HCT116 (cell line): Measurements from ENCODE around the gene ITPR1. TPM values are rescaled to one million over a fixed set of nuclear protein-coding genes. Genes with fewer than 3 reads are reported as not detected.

Experiments used
- ATAC-seq: fragments of 200-7000 bp; cut with Tn5 transposase; 2 replicates; pipeline ENCODE4 v1.9.1; 2020; ENCODE audit warnings: mild to moderate bottlenecking, moderate library complexity
- BruUV-seq: library from RNA; stranded (reverse); fragments of 400-500 nt; replicated peaks from 2 replicates; lab custom pipeline; 2021; lab: Mats Ljungman, UMichigan
- CTCF ChIA-PET: fragments of 300-600 bp; sonication (Branson Sonifier 250); formaldehyde crosslinking; loops from one replicate; lab custom pipeline; 2021; ENCODE audit warnings: antibody characterized with exemption; lab: Charles Lee
- POLR2A ChIA-PET: fragments of 300-600, 350-600 bp; sonication (Branson Sonifier 250); formaldehyde crosslinking; loops from one replicate; lab custom pipeline; 2021; ENCODE audit warnings: antibody characterized with exemption; lab: Charles Lee
- RAD21 ChIA-PET, 2 experiments: fragments of 300-600 bp; sonication (Branson Sonifier 250); formaldehyde crosslinking; loops; one replicate each; lab custom pipeline; 2023; ENCODE audit warnings: low total read pairs in 2 of 2; ENCODE audit not compliant: uncharacterized antibody in 2 of 2, unreplicated experiment in 2 of 2, low non-redundant PET in 1 of 2; lab: Charles Lee
- DNase-seq: peaks from one replicate; pipeline ENCODE4 v3.0.0-alpha.2; 2010; ENCODE audit warnings: low read depth, low spot score
- H2AFZ ChIP-seq: fragments of 200-600 bp; shearing (Covaris generic), sonication (generic); 2 replicates; pipeline ENCODE4 v1.6.1; 2017; ENCODE audit warnings: low read depth, mixed run types, mixed read lengths, antibody characterized with exemption, low read length; ENCODE audit not compliant: poor library complexity, severe bottlenecking
- H3K27ac ChIP-seq: 2 replicates; pipeline ENCODE4 v1.5.1; 2012; ENCODE audit warnings: low read depth, low read length
- H3K27me3 ChIP-seq: fragments of 200-600 bp; sonication (generic); 2 replicates; pipeline ENCODE4 v1.6.1; 2016; ENCODE audit warnings: mixed run types, low read length, mixed read lengths; ENCODE audit not compliant: insufficient read depth
- H3K36me3 ChIP-seq, 2 experiments: fragments of 200-500 bp in 1 of 2; fragments of 200-600 bp in 1 of 2; sonication (Bioruptor generic) in 1 of 2; sonication (generic) in 1 of 2; 2 replicates each; pipeline versions ENCODE4 v1.5.1 to v1.6.1; 2014 to 2016; ENCODE audit warnings: low read length in 2 of 2, inconsistent platforms in 1 of 2, mixed read lengths in 1 of 2, mixed run types in 1 of 2; ENCODE audit not compliant: insufficient read depth in 2 of 2, control insufficient read depth in 1 of 2
- H3K4me1 ChIP-seq, 2 experiments: fragments of 200-600 bp in 1 of 2; sonication (generic) in 1 of 2; 2 replicates each; pipeline versions ENCODE4 v1.5.1 to v1.6.1; 2012 to 2017; ENCODE audit warnings: low read length in 2 of 2, inconsistent platforms in 1 of 2, mild to moderate bottlenecking in 1 of 2, mixed read lengths in 1 of 2, mixed run types in 1 of 2, moderate library complexity in 1 of 2; ENCODE audit not compliant: insufficient read depth in 2 of 2, control insufficient read depth in 1 of 2
- H3K4me2 ChIP-seq: fragments of 200-600 bp; sonication (generic); 2 replicates; pipeline ENCODE4 v1.6.1; 2017; ENCODE audit warnings: mixed run types, low read length, mixed read lengths
- H3K4me3 ChIP-seq, 2 experiments: fragments of 200-600 bp in 1 of 2; sonication (generic) in 1 of 2; replicated peaks in 1 of 2; 2 replicates each; pipeline ENCODE4 v1.5.1; 2011 to 2016; ENCODE audit warnings: low read length in 2 of 2, control low read depth in 1 of 2, low read depth in 1 of 2, mild to moderate bottlenecking in 1 of 2, mixed read lengths in 1 of 2, mixed run types in 1 of 2
- H3K79me2 ChIP-seq: fragments of 200-600 bp; sonication (generic); 2 replicates; pipeline ENCODE4 v1.6.1; 2017; ENCODE audit warnings: mild to moderate bottlenecking, mixed run types, low read length, moderate library complexity, mixed read lengths; ENCODE audit not compliant: insufficient read depth
- H3K9ac ChIP-seq: fragments of 200-600 bp; sonication (generic); 2 replicates; pipeline ENCODE4 v1.6.1; 2016; ENCODE audit warnings: low read length, mixed read lengths
- H3K9me2 ChIP-seq: fragments of 200-600 bp; sonication (generic), shearing (Covaris generic); 2 replicates; pipeline ENCODE4 v1.6.1; 2017; ENCODE audit warnings: mixed run types, mild to moderate bottlenecking, moderate library complexity; ENCODE audit not compliant: insufficient read depth
- H3K9me3 ChIP-seq, 2 experiments: fragments of 200-500 bp in 1 of 2; fragments of 200-600 bp in 1 of 2; sonication (Bioruptor generic) in 1 of 2; sonication (generic) in 1 of 2; 2 replicates each; pipeline ENCODE4 v1.6.1; 2014 to 2017; ENCODE audit warnings: low read length in 2 of 2, mixed read lengths in 2 of 2, inconsistent platforms in 1 of 2, low read depth in 1 of 2, mild to moderate bottlenecking in 1 of 2, mixed run types in 1 of 2, moderate library complexity in 1 of 2; ENCODE audit not compliant: control insufficient read depth in 1 of 2, insufficient read depth in 1 of 2
- H4K20me1 ChIP-seq: fragments of 200-600 bp; sonication (generic), shearing (Covaris generic); 2 replicates; pipeline ENCODE4 v1.6.1; 2017; ENCODE audit warnings: mixed run types, mild to moderate bottlenecking, moderate library complexity; ENCODE audit not compliant: insufficient read depth
- ATF3 ChIP-seq: IDR thresholded peaks from 2 replicates; pipeline ENCODE4 v1.6.1; 2012
- EGR1 ChIP-seq: IDR thresholded peaks from 2 replicates; pipeline ENCODE4 v1.6.1; 2012; ENCODE audit warnings: low read depth
- ELF1 ChIP-seq: IDR thresholded peaks from 2 replicates; pipeline ENCODE4 v1.6.1; 2012; ENCODE audit warnings: low read depth, borderline replicate concordance
- EZH2 ChIP-seq: fragments of 200-600 bp; sonication (generic); IDR thresholded peaks from 2 replicates; pipeline ENCODE4 v1.6.1; 2017; ENCODE audit warnings: antibody characterized with exemption, mixed run types
- FOSL1 ChIP-seq: IDR thresholded peaks from 2 replicates; pipeline ENCODE4 v1.6.1; 2012; ENCODE audit warnings: low read depth
- POLR2A ChIP-seq: IDR thresholded peaks from 2 replicates; pipeline ENCODE4 v1.7.0; 2011; ENCODE audit warnings: borderline replicate concordance; ENCODE audit not compliant: insufficient read depth, insufficient read length; ENCODE audit errors: extremely low read depth
- RAD21 ChIP-seq: IDR thresholded peaks from 2 replicates; pipeline ENCODE4 v1.6.1; 2012; ENCODE audit warnings: low read depth, mild to moderate bottlenecking
- REST ChIP-seq: IDR thresholded peaks from 2 replicates; pipeline ENCODE4 v1.6.1; 2012; ENCODE audit warnings: low read depth
- SIN3A ChIP-seq: IDR thresholded peaks from 2 replicates; pipeline ENCODE4 v1.6.1; 2012; ENCODE audit warnings: low read depth
- YY1 ChIP-seq: IDR thresholded peaks from 2 replicates; pipeline ENCODE4 v1.6.1; 2011; ENCODE audit warnings: low read length, low read depth, moderate library complexity, mild to moderate bottlenecking; ENCODE audit not compliant: insufficient replicate concordance; ENCODE audit errors: extremely low read depth
- ZNF274 ChIP-seq: fragments of 200-500 bp; sonication (Bioruptor generic); IDR thresholded peaks from 2 replicates; pipeline ENCODE4 v1.6.1; 2014; ENCODE audit warnings: mild to moderate bottlenecking, low read depth, low read length, inconsistent platforms
- intact Hi-C: fragments of 100-400 bp; cut with micrococcal nuclease; formaldehyde crosslinking; loops from 2 replicates; pipeline ENCODE4 v1.10.0; 2022
- total RNA-seq: library from RNA; stranded (reverse); gene quantifications from one replicate; pipeline ENCODE4 v1.2.1, GENCODE V29; 2021; ENCODE audit not compliant: unreplicated experiment
- TF ChIP-seq, protein P1 (sequence below): IDR thresholded peaks from 2 replicates; pipeline ENCODE4 v1.6.1; 2011; ENCODE audit warnings: mild to moderate bottlenecking, low read length, moderate library complexity; ENCODE audit not compliant: insufficient replicate concordance; ENCODE audit errors: extremely low read depth

Gene ITPR1
- total RNA-seq, 1 experiment from 2014 or later, result 9.2 TPM

DNA sequence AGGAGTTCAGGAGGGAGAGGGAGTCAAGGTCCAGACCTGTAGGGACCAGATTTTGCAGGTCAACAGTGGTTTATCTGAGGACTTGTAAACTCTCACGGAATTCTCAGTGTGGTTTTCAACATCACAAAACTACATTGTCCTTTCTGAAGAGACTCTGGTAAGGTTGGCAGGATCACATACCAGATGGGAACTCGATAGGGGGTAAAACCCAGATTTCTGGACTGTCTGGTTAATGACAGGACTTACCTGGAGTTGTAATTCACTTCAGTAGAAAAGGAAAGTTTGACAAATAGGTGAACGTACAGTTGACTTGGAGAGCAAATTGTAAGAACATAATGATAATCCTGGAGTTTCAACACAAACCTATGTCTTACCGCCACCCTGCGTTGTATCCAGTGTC is 5.3 kb downstream of the ITPR1 start (continued):
- TF ChIP-seq REST, result no peak
- TF ChIP-seq FOSL1, result no peak
- no peak for TF ChIP-seq EZH2
- no peak for TF ChIP-seq YY1
- TF ChIP-seq ZNF274, result no peak
- TF ChIP-seq EGR1, result no peak
- TF ChIP-seq POLR2A, result no peak
- TF ChIP-seq SIN3A, result no peak
- no peak for TF ChIP-seq RAD21
- TF ChIP-seq ELF1, result no peak
- no peak for TF ChIP-seq ATF3

DNA sequence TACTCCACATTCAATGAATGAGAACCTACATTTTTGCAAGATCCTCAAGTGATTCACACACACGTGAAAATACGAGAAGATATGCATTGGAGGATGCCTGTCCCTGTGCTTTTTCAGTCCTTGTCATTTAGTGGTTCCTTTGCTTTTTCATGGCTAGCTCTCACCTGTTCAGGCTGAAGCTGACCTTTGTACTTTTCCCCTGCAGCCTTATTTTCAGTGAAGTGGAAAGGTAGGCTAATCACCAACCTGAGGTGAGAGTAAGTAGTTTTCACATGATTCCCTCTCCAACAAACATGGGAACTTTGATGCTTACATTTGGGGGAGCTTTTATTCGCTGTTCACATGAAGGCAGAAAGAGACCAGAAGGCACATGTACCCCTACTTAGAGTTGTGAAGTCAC is 8.3 kb downstream of the ITPR1 start:
- Histone ChIP-seq H3K4me1 (no peaks in the 10 kb centered on the region), H3K9me2 (no peaks in the 10 kb centered on the region), H3K9me3 (no peaks in the 10 kb centered on the region), H3K4me2 (no peak overlapping the region), H4K20me1 (no peaks in the 10 kb centered on the region), H3K79me2 (no peaks in the 10 kb centered on the region), H3K36me3 (no peaks in the 10 kb centered on the region), H3K27ac (no peak overlapping the region), H2AFZ (no peak overlapping the region), H3K9ac (no peak overlapping the region), H3K4me3 (no peak overlapping the region), H3K27me3 (no peaks in the 10 kb centered on the region)
- DNase-seq, result no peak
- BruUV-seq, result no TSS peak
- intact Hi-C loops, result no loop called here
- no peak for ATAC-seq
- ChIA-PET POLR2A (interaction anchor here (1.3 kb wide), 1 partner anchor 8 kb away, joined by 4 read pairs; the partner anchor contains the start of gene ITPR1), CTCF (no interaction called here), RAD21 (no interaction called here)
- TF ChIP-seq SIN3A, result no peak
- TF ChIP-seq YY1, result no peak
- no peak for TF ChIP-seq EZH2
- TF ChIP-seq, protein P1, sequence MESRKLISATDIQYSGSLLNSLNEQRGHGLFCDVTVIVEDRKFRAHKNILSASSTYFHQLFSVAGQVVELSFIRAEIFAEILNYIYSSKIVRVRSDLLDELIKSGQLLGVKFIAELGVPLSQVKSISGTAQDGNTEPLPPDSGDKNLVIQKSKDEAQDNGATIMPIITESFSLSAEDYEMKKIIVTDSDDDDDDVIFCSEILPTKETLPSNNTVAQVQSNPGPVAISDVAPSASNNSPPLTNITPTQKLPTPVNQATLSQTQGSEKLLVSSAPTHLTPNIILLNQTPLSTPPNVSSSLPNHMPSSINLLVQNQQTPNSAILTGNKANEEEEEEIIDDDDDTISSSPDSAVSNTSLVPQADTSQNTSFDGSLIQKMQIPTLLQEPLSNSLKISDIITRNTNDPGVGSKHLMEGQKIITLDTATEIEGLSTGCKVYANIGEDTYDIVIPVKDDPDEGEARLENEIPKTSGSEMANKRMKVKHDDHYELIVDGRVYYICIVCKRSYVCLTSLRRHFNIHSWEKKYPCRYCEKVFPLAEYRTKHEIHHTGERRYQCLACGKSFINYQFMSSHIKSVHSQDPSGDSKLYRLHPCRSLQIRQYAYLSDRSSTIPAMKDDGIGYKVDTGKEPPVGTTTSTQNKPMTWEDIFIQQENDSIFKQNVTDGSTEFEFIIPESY, result no peak
